Neuronal stem cell (in vitro differentiated cells): ENCODE data around the gene FLCN.

Experiments used
- DNase-seq: peaks from one replicate; pipeline ENCODE4 v3.0.0-alpha.2; 2013; ENCODE audit warnings: low spot score
- H2AFZ ChIP-seq: one replicate; pipeline ENCODE4 v1.6.1; 2013; ENCODE audit warnings: mild to moderate bottlenecking, low read length, inconsistent platforms
- H2AK5ac ChIP-seq: 2 replicates; pipeline ENCODE4 v1.6.1; 2013; ENCODE audit warnings: low read depth, mild to moderate bottlenecking, inconsistent platforms, low read length, moderate library complexity, mixed read lengths
- H2BK120ac ChIP-seq: 2 replicates; pipeline ENCODE4 v1.6.1; 2013; ENCODE audit warnings: low read depth, mild to moderate bottlenecking, inconsistent platforms, low read length, moderate library complexity, mixed read lengths
- H2BK12ac ChIP-seq: one replicate; pipeline ENCODE4 v1.6.1; 2013; ENCODE audit warnings: low read length, inconsistent platforms
- H2BK15ac ChIP-seq: 2 replicates; pipeline ENCODE4 v1.6.1; 2013; ENCODE audit warnings: mild to moderate bottlenecking, low read length, inconsistent platforms, mixed read lengths
- H2BK5ac ChIP-seq: one replicate; pipeline ENCODE4 v1.6.1; 2013; ENCODE audit warnings: inconsistent platforms, mild to moderate bottlenecking, low read length, moderate library complexity
- H3K14ac ChIP-seq: one replicate; pipeline ENCODE4 v1.6.1; 2013; ENCODE audit warnings: low read length, inconsistent platforms
- H3K18ac ChIP-seq: 2 replicates; pipeline ENCODE4 v1.6.1; 2013; ENCODE audit warnings: low read length, inconsistent platforms
- H3K23ac ChIP-seq: 2 replicates; pipeline ENCODE4 v1.6.1; 2013; ENCODE audit warnings: low read depth, mild to moderate bottlenecking, mixed read lengths, low read length, inconsistent platforms; ENCODE audit not compliant: poor library complexity
- H3K27ac ChIP-seq: replicated peaks from 3 replicates; pipeline ENCODE4 v1.5.1; 2013; ENCODE audit warnings: low read length, inconsistent platforms
- H3K27me3 ChIP-seq, 3 experiments: 2 replicates each; pipeline ENCODE4 v1.6.1; 2013; ENCODE audit warnings: low read length in 3 of 3, mild to moderate bottlenecking in 2 of 3, inconsistent platforms in 1 of 3, low read depth in 1 of 3, mixed read lengths in 1 of 3, moderate library complexity in 1 of 3; ENCODE audit not compliant: control insufficient read depth in 3 of 3, insufficient read depth in 3 of 3
- H3K36me3 ChIP-seq, 2 donors: replicated peaks in 1 of 2; 2 replicates each; pipeline ENCODE4 v1.6.1; 2013; ENCODE audit warnings: low read length in 2 of 2; ENCODE audit not compliant: control insufficient read depth in 2 of 2, insufficient read depth in 2 of 2
- H3K4ac ChIP-seq: 2 replicates; pipeline ENCODE4 v1.6.1; 2013; ENCODE audit warnings: inconsistent platforms, mild to moderate bottlenecking, low read length, moderate library complexity
- H3K4me1 ChIP-seq, 2 donors: 1 replicate in 1 of 2; 2 replicates in 1 of 2; pipeline ENCODE4 v1.6.1; 2013; ENCODE audit warnings: low read length in 2 of 2, low read depth in 1 of 2; ENCODE audit not compliant: control insufficient read depth in 2 of 2, insufficient read depth in 1 of 2
- H3K4me2 ChIP-seq: one replicate; pipeline ENCODE4 v1.6.1; 2013; ENCODE audit warnings: mild to moderate bottlenecking, low read length, inconsistent platforms; ENCODE audit not compliant: insufficient read depth, poor library complexity, severe bottlenecking
- H3K4me3 ChIP-seq, 2 donors: 2 replicates each; pipeline ENCODE4 v1.5.1; 2013; ENCODE audit warnings: low read length in 2 of 2, mild to moderate bottlenecking in 2 of 2, inconsistent platforms in 1 of 2, moderate library complexity in 1 of 2
- H3K79me1 ChIP-seq: one replicate; pipeline ENCODE4 v1.6.1; 2013; ENCODE audit warnings: low read depth, mild to moderate bottlenecking, inconsistent platforms, low read length, moderate library complexity
- H3K9ac ChIP-seq: one replicate; pipeline ENCODE4 v1.6.1; 2013; ENCODE audit warnings: mild to moderate bottlenecking, low read depth, low read length, inconsistent platforms; ENCODE audit not compliant: poor library complexity
- H3K9me3 ChIP-seq, 2 donors: replicated peaks in 1 of 2; 2 replicates each; pipeline versions ENCODE3 to v1.6.1; 2013; ENCODE audit warnings: low read length in 2 of 2, mild to moderate bottlenecking in 2 of 2, inconsistent platforms in 1 of 2, low read depth in 1 of 2, mixed read lengths in 1 of 2, moderate library complexity in 1 of 2; ENCODE audit not compliant: control insufficient read depth in 2 of 2, insufficient read depth in 1 of 2
- H4K8ac ChIP-seq: one replicate; pipeline ENCODE4 v1.6.1; 2013; ENCODE audit warnings: low read depth, mild to moderate bottlenecking, inconsistent platforms, low read length, moderate library complexity
- H4K91ac ChIP-seq: one replicate; pipeline ENCODE4 v1.6.1; 2013; ENCODE audit warnings: low read length, low read depth, mild to moderate bottlenecking, inconsistent platforms; ENCODE audit not compliant: poor library complexity
- WGBS, 2 donors: extraction: QIAGEN DNeasy Blood & Tissue Kit; methylation state at CpG; one replicate each; pipeline ENCODE4 v1.1.7; 2013; ENCODE audit warnings: missing lambda C conversion rate in 2 of 2, mixed read lengths in 1 of 2; ENCODE audit not compliant: insufficient read length in 2 of 2, insufficient replicate concordance in 1 of 2; ENCODE audit errors: extremely low coverage in 2 of 2; 5-methylcytosine and 5-hydroxymethylcytosine counted together

The FLCN gene

DNA sequence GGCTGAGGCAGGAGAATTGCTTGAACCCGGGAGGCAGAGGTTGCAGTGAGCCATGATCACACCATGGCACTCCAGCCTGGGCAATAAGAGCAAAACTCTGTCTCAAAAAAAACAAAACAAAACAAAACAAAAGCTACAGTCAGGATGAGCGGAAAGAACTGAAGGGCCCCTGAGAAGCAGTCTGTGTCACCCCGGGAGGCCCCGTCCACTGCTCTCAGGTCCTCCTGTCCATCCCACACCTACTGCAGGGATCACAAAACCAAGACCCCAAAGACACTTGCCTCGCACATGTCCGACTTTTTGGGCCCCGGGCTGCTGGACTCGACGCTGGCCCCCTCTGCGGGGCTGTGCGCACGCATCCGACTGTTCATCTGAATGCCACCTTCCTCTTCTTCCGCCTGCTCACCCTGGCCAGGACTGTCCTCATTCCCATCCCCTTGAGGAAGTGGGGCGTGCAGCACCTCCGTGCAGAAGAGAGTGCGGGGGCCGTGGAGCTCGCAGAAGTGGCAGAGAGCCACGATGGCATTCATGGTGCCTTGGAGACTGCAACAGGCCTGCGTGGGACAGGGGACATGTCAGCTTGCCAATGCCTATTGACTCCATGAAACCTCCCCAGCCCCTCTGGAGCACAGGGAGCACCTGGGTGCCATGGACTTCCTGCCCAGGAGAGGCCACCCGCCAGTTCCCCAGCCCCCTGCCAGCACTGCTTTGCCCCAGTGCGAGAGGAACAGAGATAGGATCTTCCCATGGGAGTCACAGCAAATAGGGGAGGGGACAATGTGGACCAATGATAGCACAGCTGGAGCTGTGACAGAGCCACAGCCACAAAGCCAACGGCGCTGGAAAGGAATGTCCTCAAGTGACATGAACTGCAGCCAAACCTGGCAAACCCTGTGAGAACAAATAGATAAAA lies 9.1 kb downstream of the FLCN start:
- Histone ChIP-seq H4K91ac (no peak overlapping the region), H2BK12ac (no peak overlapping the region), H3K9ac (no peak overlapping the region), H2AFZ (no peak overlapping the region), H2BK120ac (no peak overlapping the region), H3K4me2 (no peak overlapping the region), H3K4ac (no peak overlapping the region), H3K14ac (no peak overlapping the region), H3K4me1 (no peaks in the 10 kb centered on the region), H3K27me3 (no peaks in the 10 kb centered on the region), H3K79me1 (peaks cover 13% of the 10 kb centered on the region), H2BK5ac (no peak overlapping the region), H4K8ac (no peak overlapping the region), H3K4me3 (no peak overlapping the region), H3K18ac (no peak overlapping the region), H3K36me3 (peaks cover 63 to 99% of the 10 kb centered on the region in 2 donors), H3K27ac (no peak overlapping the region), H3K9me3 (no peaks in the 10 kb centered on the region), H3K23ac (peak overlapping the region; percentile 10), H2AK5ac (no peak overlapping the region), H2BK15ac (no peak overlapping the region)
- no CpG with 5 or more reads among the region's 25 CpGs for WGBS, 2 donors
- DNase-seq, result no peak

DNA sequence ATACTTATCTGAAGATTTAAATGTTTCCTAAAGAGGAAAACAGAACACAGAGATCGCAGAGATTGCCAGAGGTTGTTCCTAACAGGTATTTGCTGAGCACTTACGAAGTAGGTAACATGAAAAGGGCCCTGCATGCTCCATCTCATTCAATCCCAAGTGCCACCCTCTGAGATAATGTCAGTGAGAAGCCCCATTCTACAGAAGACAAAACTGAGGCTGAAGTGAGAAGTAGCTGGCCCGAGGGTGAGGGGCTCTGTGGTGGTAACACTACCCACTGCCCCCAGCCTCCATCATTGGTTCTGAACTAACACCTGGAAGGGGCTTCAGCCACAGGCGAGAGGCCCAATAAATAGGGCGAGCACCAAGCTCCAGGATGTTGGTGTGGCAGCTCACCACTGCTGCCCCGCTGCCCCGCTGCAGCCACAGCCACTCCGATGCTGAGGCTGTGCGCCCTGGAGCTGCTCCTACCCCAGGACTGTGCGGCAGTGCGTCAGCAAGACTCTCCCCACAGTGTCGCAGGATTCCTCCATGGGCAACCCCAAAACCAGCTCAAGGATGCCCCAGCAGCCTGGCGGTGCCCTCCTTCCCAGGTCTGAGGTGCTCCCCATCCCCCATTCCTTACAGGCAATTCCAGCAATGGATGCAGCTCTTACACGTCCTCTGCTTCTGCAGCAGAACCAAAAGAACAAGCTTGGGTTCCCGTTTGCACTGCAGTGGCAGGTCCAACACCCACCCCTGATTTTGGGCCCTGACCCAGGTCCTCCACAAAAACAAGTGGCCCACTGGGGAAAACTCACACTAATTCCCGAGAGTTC lies 10.3 kb downstream of the FLCN start:
- Histone ChIP-seq H2AK5ac (no peak overlapping the region), H2BK12ac (no peak overlapping the region), H3K4me2 (no peak overlapping the region), H3K27me3 (no peaks in the 10 kb centered on the region), H3K9ac (no peak overlapping the region), H4K91ac (no peak overlapping the region), H3K23ac (peak overlapping the region; percentile 4), H3K27ac (no peak overlapping the region), H3K14ac (no peak overlapping the region), H3K4ac (no peak overlapping the region), H2BK15ac (no peak overlapping the region), H3K79me1 (peaks cover 5% of the 10 kb centered on the region), H4K8ac (no peak overlapping the region), H2AFZ (no peak overlapping the region), H3K4me3 (peak overlapping the region in 1 of 2 donors; percentile 59), H2BK120ac (no peak overlapping the region), H3K18ac (no peak overlapping the region), H3K4me1 (no peaks in the 10 kb centered on the region), H3K9me3 (no peaks in the 10 kb centered on the region), H3K36me3 (peaks cover 60 to 98% of the 10 kb centered on the region in 2 donors), H2BK5ac (no peak overlapping the region)
- DNase-seq, result no peak
- no CpG with 5 or more reads among the region's 16 CpGs for WGBS, 2 donors

DNA sequence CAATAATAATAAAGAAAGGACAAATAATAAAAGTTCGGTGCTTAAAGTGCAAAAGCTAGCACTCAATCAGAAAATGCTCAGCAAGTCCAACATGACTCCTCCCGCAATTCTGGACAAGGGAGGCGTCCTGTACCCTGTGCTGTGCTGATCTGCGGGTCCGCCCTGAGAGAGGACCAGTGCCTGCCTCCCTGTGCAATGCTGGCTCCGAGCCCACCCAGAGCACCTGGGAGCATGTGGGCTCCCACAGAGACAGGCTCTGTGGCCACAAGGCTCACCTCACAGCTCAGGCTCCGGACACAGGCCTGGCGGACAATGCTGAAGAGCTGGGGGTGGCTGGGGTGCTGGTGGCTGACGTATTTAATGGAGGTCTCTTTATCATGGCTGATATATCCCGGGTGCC lies 11.1 kb downstream of the FLCN start:
- no peak overlapping the region for H3K14ac ChIP-seq
- H3K9ac ChIP-seq, result no peak overlapping the region
- no peak overlapping the region for H2AK5ac ChIP-seq
- H2AFZ ChIP-seq, result no peak overlapping the region
- H3K36me3 ChIP-seq, result peaks cover 61 to 98% of the 10 kb centered on the region in 2 donors
- H4K91ac ChIP-seq, result no peak overlapping the region
- no peaks in the 10 kb centered on the region for H3K27me3 ChIP-seq
- no peak overlapping the region for H3K4me3 ChIP-seq
- H3K27ac ChIP-seq, result no peak overlapping the region
- H3K79me1 ChIP-seq, result peaks cover 5% of the 10 kb centered on the region
- H2BK12ac ChIP-seq, result no peak overlapping the region
- H4K8ac ChIP-seq, result no peak overlapping the region
- DNase-seq, result no peak
- no peak overlapping the region for H3K23ac ChIP-seq
- no peak overlapping the region for H2BK120ac ChIP-seq
- no peaks in the 10 kb centered on the region for H3K9me3 ChIP-seq
- H2BK5ac ChIP-seq, result no peak overlapping the region
- WGBS, 2 donors, result no CpG with 5 or more reads among the region's 10 CpGs
- H3K4me2 ChIP-seq, result no peak overlapping the region
- H2BK15ac ChIP-seq, result no peak overlapping the region
- H3K4me1 ChIP-seq, result no peaks in the 10 kb centered on the region
- H3K18ac ChIP-seq, result no peak overlapping the region
- no peak overlapping the region for H3K4ac ChIP-seq

DNA sequence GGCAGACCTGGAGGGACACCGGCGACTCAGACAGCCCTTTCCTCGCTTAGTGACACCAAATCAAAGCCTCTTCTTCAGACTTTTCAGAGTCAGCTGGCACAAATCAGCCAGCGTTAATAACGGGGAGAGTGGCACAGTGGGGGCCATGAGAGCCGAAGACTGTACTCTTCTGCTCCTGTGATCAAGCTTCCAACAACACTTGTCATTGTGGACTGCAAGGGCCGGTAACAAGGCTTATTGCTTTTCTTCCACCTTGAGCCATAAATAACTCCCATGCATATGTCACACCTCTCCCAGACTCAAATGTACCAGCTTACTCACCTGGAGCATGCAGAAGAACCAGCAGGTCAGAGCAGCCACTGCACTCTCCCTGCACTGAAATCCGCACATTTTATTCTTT lies 12.8 kb downstream of the FLCN start:
- H3K23ac ChIP-seq, result peak overlapping the region; percentile 13
- no peak overlapping the region for H2AFZ ChIP-seq
- H4K91ac ChIP-seq, result no peak overlapping the region
- H3K14ac ChIP-seq, result no peak overlapping the region
- H4K8ac ChIP-seq, result no peak overlapping the region
- H3K4me1 ChIP-seq, result no peaks in the 10 kb centered on the region
- no peak overlapping the region for H3K4ac ChIP-seq
- H2AK5ac ChIP-seq, result no peak overlapping the region
- H3K18ac ChIP-seq, result no peak overlapping the region
- no peak for DNase-seq
- no peak overlapping the region for H2BK15ac ChIP-seq
- H2BK120ac ChIP-seq, result no peak overlapping the region
- no peaks in the 10 kb centered on the region for H3K27me3 ChIP-seq
- no CpG with 5 or more reads among the region's 8 CpGs for WGBS, 2 donors
- H3K79me1 ChIP-seq, result peaks cover 4% of the 10 kb centered on the region
- H3K4me3 ChIP-seq, result no peak overlapping the region
- H3K27ac ChIP-seq, result no peak overlapping the region
- peaks cover 60 to 97% of the 10 kb centered on the region in 2 donors for H3K36me3 ChIP-seq
- no peaks in the 10 kb centered on the region for H3K9me3 ChIP-seq
- no peak overlapping the region for H2BK5ac ChIP-seq
- H2BK12ac ChIP-seq, result no peak overlapping the region
- H3K9ac ChIP-seq, result no peak overlapping the region
- H3K4me2 ChIP-seq, result no peak overlapping the region
